Stomach (tissue), 9 donors: ENCODE results near the gene PACSIN3. TPM values are rescaled to one million over a fixed set of nuclear protein-coding genes. Genes with fewer than 3 reads are reported as not detected.

Experiments used
- DNase-seq, 2 donors: peaks; one replicate each; pipeline versions ENCODE4 v3.0.0 to v3.0.0-alpha.2; 2013 to 2019
- H3K27ac ChIP-seq, 5 donors: fragments of 200-600 bp in 4 of 5; sonication (generic) in 4 of 5; one replicate each; pipeline ENCODE4 v1.5.1; 2013 to 2019; ENCODE audit warnings: mild to moderate bottlenecking in 1 of 5, moderate library complexity in 1 of 5
- H3K27me3 ChIP-seq, 3 donors: fragments of 200-600 bp; sonication (generic); one replicate each; pipeline ENCODE4 v1.5.1; 2017 to 2019; ENCODE audit warnings: mixed run types in 1 of 3
- H3K36me3 ChIP-seq, 4 donors: fragments of 200-600 bp; sonication (generic); 1 replicate in 3 of 4; 2 replicates in 1 of 4; pipeline ENCODE4 v1.5.1; 2016 to 2019
- H3K4me1 ChIP-seq, 4 donors: fragments of 200-600 bp; sonication (generic); one replicate each; pipeline ENCODE4 v1.5.1; 2016 to 2019
- H3K4me3 ChIP-seq, 4 donors: fragments of 200-600 bp; sonication (generic) in 3 of 4; one replicate each; pipeline ENCODE4 v1.5.1; 2016 to 2019; ENCODE audit warnings: mild to moderate bottlenecking in 1 of 4
- H3K9me3 ChIP-seq, 4 donors: fragments of 200-600 bp; sonication (generic); one replicate each; pipeline ENCODE4 v1.5.1; 2016 to 2019
- EP300 ChIP-seq: sonication (generic); formaldehyde crosslinking; IDR thresholded peaks from one replicate; pipeline ENCODE4 v1.6.1; 2017; ENCODE audit warnings: antibody characterized with exemption
- POLR2A ChIP-seq, 4 donors: fragments of 450-650 bp; IDR thresholded peaks; one replicate each; pipeline ENCODE4 v1.6.1; 2016; ENCODE audit warnings: antibody characterized with exemption in 4 of 4, control low read depth in 2 of 4, mild to moderate bottlenecking in 1 of 4, moderate library complexity in 1 of 4
- POLR2AphosphoS5 ChIP-seq, 3 donors: sonication (generic); formaldehyde crosslinking; IDR thresholded peaks; one replicate each; pipeline ENCODE4 v1.6.1; 2016; ENCODE audit warnings: antibody characterized with exemption in 3 of 3
- WGBS, 5 donors: extraction: QIAGEN DNeasy Blood & Tissue Kit in 3 of 5; methylation state at CpG; one replicate each; pipeline versions ENCODE4 v1.1.5 to v1.1.7; 2013 to 2018; 5-methylcytosine and 5-hydroxymethylcytosine counted together
- intact Hi-C: fragments of 100-400 bp; cut with DNase I; formaldehyde crosslinking; loops from one replicate; pipeline ENCODE4 v1.15.1; 2023; ENCODE audit warnings: low total_unique reads
- polyA plus RNA-seq, 3 donors: library from polyadenylated mRNA; stranded (reverse); fragments of 200-250 nt; gene quantifications; one replicate each; pipeline ENCODE4 v1.2.3, GENCODE V29; 2013
- total RNA-seq, 5 donors: library from RNA; depleted of rRNA; stranded (reverse); fragments of >200 nt; gene quantifications; one replicate each; pipeline versions ENCODE4 v1.1.0 to v1.2.3, GENCODE V29; 2014 to 2016
- TF ChIP-seq, protein P1 (sequence below), 7 experiments: fragments of 450-650 bp in 4 of 7; fragments of 200-600 bp in 3 of 7; sonication (generic) in 3 of 7; IDR thresholded peaks; one replicate each; pipeline ENCODE4 v1.5.1; 2016 to 2019; ENCODE audit warnings: antibody characterized with exemption in 7 of 7, control low read depth in 2 of 7, mild to moderate bottlenecking in 1 of 7
- donor health status: healthy with polysubstance abuse.
- donor health status: Bipolar disorder and iron deficiency.
- donor health status: healthy.

PACSIN3 gene
- total and polyA plus RNA-seq, 8 donors, result 6.4 to 59.0 (median 26.0) TPM

DNA sequence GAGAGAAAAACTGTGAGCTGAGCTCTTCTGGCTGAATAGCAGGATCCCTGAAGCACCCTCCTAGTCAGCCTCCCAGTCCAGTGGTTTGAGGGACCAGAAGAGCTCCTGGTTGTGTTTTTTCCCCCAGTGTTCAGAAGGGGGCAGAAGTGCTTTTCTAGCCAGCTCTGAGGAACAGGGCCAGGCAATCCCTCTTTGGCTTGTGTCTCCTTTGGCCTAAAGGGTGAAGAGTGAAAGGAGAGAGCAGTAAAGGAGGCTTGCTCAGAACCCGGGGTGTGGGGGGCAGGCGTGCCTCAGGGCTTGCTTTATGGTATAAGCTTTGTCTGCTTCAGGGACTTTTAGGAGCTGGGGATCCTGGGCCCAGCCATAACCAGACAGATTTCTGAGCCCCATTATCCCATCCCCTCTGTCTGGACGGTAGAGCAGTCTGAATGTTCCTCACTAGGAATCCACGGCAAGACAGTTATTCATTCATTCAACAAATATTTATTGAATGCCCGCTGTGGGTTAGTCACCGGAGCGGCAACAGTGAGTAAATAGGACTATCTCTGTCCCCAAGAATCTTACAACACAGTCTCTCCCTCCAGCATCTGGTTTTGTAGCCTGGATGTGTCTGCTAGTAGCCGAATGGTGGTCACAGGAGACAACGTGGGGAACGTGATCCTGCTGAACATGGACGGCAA is 47.9 kb upstream of the PACSIN3 start:
- Histone ChIP-seq H3K9me3 (no peaks in the 10 kb centered on the region), H3K4me1 (peaks cover 9 to 23% (median 14%) of the 10 kb centered on the region in 4 donors), H3K27me3 (no peaks in the 10 kb centered on the region), H3K4me3 (peak overlapping the region; percentile 26 to 42 (median 32)), H3K27ac (peak overlapping the region; percentile 43 to 82 (median 71)), H3K36me3 (peaks cover 3 to 47% (median 42%) of the 10 kb centered on the region in 4 donors)
- intact Hi-C loops, result no loop called here
- WGBS, 5 donors, result 20 to 43% (median 27%) methylated on average over 11 of the region's 11 CpGs
- peak in 1 of 2 donors; percentile 70 for DNase-seq
- TF ChIP-seq POLR2AphosphoS5 (IDR thresholded peaks at IDR 0.05) (no peak), EP300 (no peak), POLR2A (IDR thresholded peaks at IDR 0.05) (no peak)
- TF ChIP-seq, protein P1, sequence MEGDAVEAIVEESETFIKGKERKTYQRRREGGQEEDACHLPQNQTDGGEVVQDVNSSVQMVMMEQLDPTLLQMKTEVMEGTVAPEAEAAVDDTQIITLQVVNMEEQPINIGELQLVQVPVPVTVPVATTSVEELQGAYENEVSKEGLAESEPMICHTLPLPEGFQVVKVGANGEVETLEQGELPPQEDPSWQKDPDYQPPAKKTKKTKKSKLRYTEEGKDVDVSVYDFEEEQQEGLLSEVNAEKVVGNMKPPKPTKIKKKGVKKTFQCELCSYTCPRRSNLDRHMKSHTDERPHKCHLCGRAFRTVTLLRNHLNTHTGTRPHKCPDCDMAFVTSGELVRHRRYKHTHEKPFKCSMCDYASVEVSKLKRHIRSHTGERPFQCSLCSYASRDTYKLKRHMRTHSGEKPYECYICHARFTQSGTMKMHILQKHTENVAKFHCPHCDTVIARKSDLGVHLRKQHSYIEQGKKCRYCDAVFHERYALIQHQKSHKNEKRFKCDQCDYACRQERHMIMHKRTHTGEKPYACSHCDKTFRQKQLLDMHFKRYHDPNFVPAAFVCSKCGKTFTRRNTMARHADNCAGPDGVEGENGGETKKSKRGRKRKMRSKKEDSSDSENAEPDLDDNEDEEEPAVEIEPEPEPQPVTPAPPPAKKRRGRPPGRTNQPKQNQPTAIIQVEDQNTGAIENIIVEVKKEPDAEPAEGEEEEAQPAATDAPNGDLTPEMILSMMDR (IDR thresholded peaks at IDR 0.05), result no peak

DNA sequence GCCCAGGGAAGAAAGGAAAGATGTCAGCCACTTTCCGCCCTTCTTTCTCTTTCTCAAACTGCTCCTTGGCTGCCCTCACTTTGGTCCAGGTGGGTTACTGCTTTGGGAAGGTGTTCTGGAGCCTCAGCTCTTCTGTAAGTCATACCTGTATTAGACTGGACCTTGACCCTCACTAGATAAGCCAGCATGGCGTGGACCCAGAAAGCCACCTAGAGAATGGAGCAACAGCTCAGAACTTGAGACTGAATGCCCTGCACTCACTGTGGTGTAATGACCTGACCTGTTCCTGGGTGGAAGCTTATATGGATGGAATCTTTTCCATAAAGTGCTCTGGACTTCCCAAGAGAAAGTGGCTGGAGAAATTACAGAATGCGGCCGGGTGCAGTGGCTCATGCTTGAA is 46.8 kb upstream of the PACSIN3 start:
- Histone ChIP-seq H3K9me3 (no peaks in the 10 kb centered on the region), H3K36me3 (peaks cover 0 to 42% (median 36%) of the 10 kb centered on the region in 4 donors), H3K4me1 (peaks cover 9 to 23% (median 14%) of the 10 kb centered on the region in 4 donors), H3K4me3 (no peak overlapping the region), H3K27ac (no peak overlapping the region), H3K27me3 (no peaks in the 10 kb centered on the region)
- DNase-seq, result peak in 1 of 2 donors; percentile 59
- TF ChIP-seq POLR2AphosphoS5 (IDR thresholded peaks at IDR 0.05), result peak in 1 of 3 donors; percentile 17
- TF ChIP-seq POLR2A (IDR thresholded peaks at IDR 0.05), result no peak
- WGBS, 5 donors, result 75 to 90% (median 82%) methylated on average over 4 of the region's 4 CpGs
- intact Hi-C loops, result no loop called here

DNA sequence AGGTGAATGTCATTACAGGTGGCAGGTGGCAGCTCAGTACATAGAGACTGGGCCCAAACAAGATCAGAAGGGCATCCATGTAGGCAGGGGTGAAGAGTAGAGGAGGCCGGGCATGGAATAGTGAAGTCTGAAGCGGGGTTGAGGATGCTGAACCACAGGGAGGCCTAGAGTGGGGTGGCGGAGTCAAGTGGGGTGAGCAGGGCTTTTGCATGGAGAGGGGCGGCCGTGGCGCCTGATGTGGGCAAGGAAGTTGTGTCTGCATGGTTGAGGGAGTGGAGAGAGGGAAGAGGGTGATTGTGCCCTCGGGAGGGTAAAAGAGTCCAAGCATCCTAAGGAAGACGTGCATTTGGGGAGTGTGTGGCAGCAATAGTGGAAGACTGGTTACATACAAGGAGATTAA is 42.9 kb upstream of the PACSIN3 start:
- TF ChIP-seq POLR2A (IDR thresholded peaks at IDR 0.05) (no peak), POLR2AphosphoS5 (IDR thresholded peaks at IDR 0.05) (no peak), EP300 (no peak)
- TF ChIP-seq, protein P1 (IDR thresholded peaks at IDR 0.05), result no peak
- no peak overlapping the region for H3K27ac ChIP-seq
- 93 to 98% (median 95%) methylated on average over 8 of the region's 8 CpGs for WGBS, 5 donors
- no peaks in the 10 kb centered on the region for H3K9me3 ChIP-seq
- peaks cover 0 to 77% (median 45%) of the 10 kb centered on the region in 4 donors for H3K36me3 ChIP-seq
- H3K4me3 ChIP-seq, result no peak overlapping the region
- no peaks in the 10 kb centered on the region for H3K27me3 ChIP-seq
- no peak for DNase-seq
- H3K4me1 ChIP-seq, result peaks cover 3 to 10% (median 5%) of the 10 kb centered on the region in 4 donors
- intact Hi-C loops, result no loop called here

DNA sequence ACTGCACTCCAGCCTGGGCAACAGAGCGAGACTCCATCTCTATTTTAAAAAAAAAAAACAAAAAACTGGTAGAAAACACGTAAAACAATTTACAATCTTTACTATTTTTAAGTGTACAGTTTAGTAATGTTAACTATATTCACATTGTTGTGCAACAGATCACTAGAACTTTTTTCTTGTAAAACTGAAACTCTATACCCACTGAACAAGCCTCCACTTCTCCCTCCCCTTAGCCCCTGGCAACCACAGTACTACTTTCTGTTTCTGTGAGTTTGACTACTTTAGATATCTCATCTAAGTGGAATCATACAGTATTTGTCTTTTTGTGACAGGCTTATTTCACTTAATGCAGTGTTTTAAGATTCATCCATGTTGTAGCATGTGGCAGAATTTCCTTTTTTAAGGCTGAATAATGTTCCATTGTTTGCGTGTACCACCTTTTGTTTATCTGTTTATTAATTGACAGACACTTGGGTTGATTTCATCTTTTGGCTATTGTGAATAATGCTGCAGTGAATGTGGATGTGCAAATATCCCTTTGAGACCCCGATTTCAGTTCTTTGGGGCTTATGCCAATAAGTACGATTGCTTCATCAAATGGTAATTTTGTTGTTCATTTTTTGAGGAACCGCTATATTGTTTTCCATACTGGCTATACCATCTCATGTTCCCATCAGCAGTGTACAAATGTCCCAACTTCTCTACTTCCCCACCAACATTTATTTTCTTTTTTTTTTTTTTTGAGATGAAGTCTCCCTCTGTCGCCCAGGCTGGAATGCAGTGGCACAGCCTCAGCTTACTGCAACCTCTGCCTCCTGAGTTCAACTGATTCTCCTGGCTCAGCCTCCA is 39.5 kb upstream of the PACSIN3 start:
- H3K27ac ChIP-seq, result no peak overlapping the region
- WGBS, 5 donors, result 91 to 96% (median 93%) methylated on average over 7 of the region's 7 CpGs
- no peaks in the 10 kb centered on the region for H3K9me3 ChIP-seq
- DNase-seq, result no peak
- H3K4me1 ChIP-seq, result peaks cover 0 to 1% (median 0%) of the 10 kb centered on the region in 4 donors
- H3K27me3 ChIP-seq, result no peaks in the 10 kb centered on the region
- no peak for TF ChIP-seq POLR2A (IDR thresholded peaks at IDR 0.05)
- no peak for TF ChIP-seq EP300
- no peak for TF ChIP-seq POLR2AphosphoS5 (IDR thresholded peaks at IDR 0.05)
- TF ChIP-seq, protein P1 (IDR thresholded peaks at IDR 0.05), result no peak
- no peak overlapping the region for H3K4me3 ChIP-seq
- peaks cover 0 to 91% (median 70%) of the 10 kb centered on the region in 4 donors for H3K36me3 ChIP-seq
- intact Hi-C loops, result no loop called here
